BE2C (cell line): Measurements from ENCODE around the gene ADAMTS14.

Experiments
- DNase-seq: peaks from one replicate; pipeline ENCODE4 v3.0.0-alpha.2; 2020
- H3K27me3 ChIP-seq: fragments of 250-450 bp; sonication (Bioruptor Pico); 2 replicates; pipeline ENCODE4 v1.5.1; 2020; ENCODE audit warnings: mild to moderate bottlenecking
- H3K36me3 ChIP-seq: fragments of 250-450 bp; sonication (Bioruptor Pico); 2 replicates; pipeline ENCODE4 v1.5.1; 2020; ENCODE audit warnings: mild to moderate bottlenecking
- H3K4me1 ChIP-seq: fragments of 250-450 bp; sonication (Bioruptor Pico); 2 replicates; pipeline ENCODE4 v1.5.1; 2020
- H3K4me3 ChIP-seq: 2 replicates; pipeline ENCODE4 v1.5.1; 2011; ENCODE audit warnings: low read depth, low read length
- H3K9me3 ChIP-seq: fragments of 250-450 bp; sonication (Bioruptor Pico); 2 replicates; pipeline ENCODE4 v1.5.1; 2020
- CTCF ChIP-seq: IDR thresholded peaks from 2 replicates; pipeline ENCODE4 v1.5.1; 2012; ENCODE audit warnings: mild to moderate bottlenecking, low read depth, low read length

The ADAMTS14 gene

GRCh38 chr10:70674560-70675495, 2.5 kb downstream of the ADAMTS14 start:
- no peak for DNase-seq
- no peak for TF ChIP-seq CTCF
- no peaks in the 10 kb centered on the region for H3K9me3 ChIP-seq
- H3K4me1 ChIP-seq = no peaks in the 10 kb centered on the region
- H3K36me3 ChIP-seq = no peaks in the 10 kb centered on the region
- H3K27me3 ChIP-seq = peaks cover 20% of the 10 kb centered on the region
- H3K4me3 ChIP-seq = no peak overlapping the region

GRCh38 chr10:70675496-70676161, 3.3 kb downstream of the ADAMTS14 start:
- DNase-seq = no peak
- Histone ChIP-seq H3K9me3 (no peaks in the 10 kb centered on the region), H3K4me1 (no peaks in the 10 kb centered on the region), H3K27me3 (peaks cover 20% of the 10 kb centered on the region), H3K36me3 (no peaks in the 10 kb centered on the region), H3K4me3 (no peak overlapping the region)
- TF ChIP-seq CTCF = no peak

GRCh38 chr10:70676511-70676910, 4.2 kb downstream of the ADAMTS14 start:
- H3K27me3 ChIP-seq = peaks cover 17% of the 10 kb centered on the region
- TF ChIP-seq CTCF = no peak
- H3K4me3 ChIP-seq = no peak overlapping the region
- no peaks in the 10 kb centered on the region for H3K36me3 ChIP-seq
- H3K9me3 ChIP-seq = no peaks in the 10 kb centered on the region
- no peaks in the 10 kb centered on the region; the same call in 1 of the 2 replicates for H3K4me1 ChIP-seq
- no peak for DNase-seq

- H3K36me3 ChIP-seq = no peaks in the 10 kb centered on the region
- DNase-seq = no peak
Observed at GRCh38 chr10:70677016-70677415, 4.7 kb downstream of the ADAMTS14 start.

GRCh38 chr10:70677620-70678249, 5.4 kb downstream of the ADAMTS14 start:
- DNase-seq = no peak
- H3K9me3 ChIP-seq = no peaks in the 10 kb centered on the region
- no peaks in the 10 kb centered on the region for H3K36me3 ChIP-seq
- peaks cover 8% of the 10 kb centered on the region for H3K27me3 ChIP-seq
- no peak overlapping the region for H3K4me3 ChIP-seq
- no peak for TF ChIP-seq CTCF
- H3K4me1 ChIP-seq = no peaks in the 10 kb centered on the region; the same call in 1 of the 2 replicates

More at GRCh38 chr10:70677016-70677415, 4.7 kb downstream of the ADAMTS14 start:
- no peaks in the 10 kb centered on the region for H3K9me3 ChIP-seq
- no peaks in the 10 kb centered on the region; the same call in 1 of the 2 replicates for H3K4me1 ChIP-seq
- TF ChIP-seq CTCF = no peak
- peaks cover 12% of the 10 kb centered on the region for H3K27me3 ChIP-seq
- no peak overlapping the region for H3K4me3 ChIP-seq
